SJSA1 (cell line): Measurements from ENCODE around the gene CTAGE6. TPM values are rescaled to one million over a fixed set of nuclear protein-coding genes. Genes with fewer than 3 reads are reported as not detected.
"Not testable (repeated sequence)": the region's sequence is repeated elsewhere in the genome, so short reads cannot be mapped to it uniquely, and the experiment has no call there.

Experiments used
- DNase-seq, 2 experiments: peaks; one replicate each; pipeline ENCODE4 v3.0.0-alpha.2; 2015 to 2020; ENCODE audit warnings: low spot score in 2 of 2, low read depth in 1 of 2
- H3K27ac ChIP-seq: fragments of 250-450 bp; sonication (Bioruptor Pico); 2 replicates; pipeline ENCODE4 v1.5.1; 2020; ENCODE audit warnings: mild to moderate bottlenecking, moderate library complexity
- H3K27me3 ChIP-seq: fragments of 250-450 bp; sonication (Bioruptor Pico); replicated peaks from 2 replicates; pipeline ENCODE4 v1.5.1; 2020; ENCODE audit warnings: mild to moderate bottlenecking, moderate library complexity
- H3K36me3 ChIP-seq: fragments of 250-450 bp; sonication (Bioruptor Pico); 2 replicates; pipeline ENCODE4 v1.5.1; 2020; ENCODE audit warnings: mild to moderate bottlenecking
- H3K4me1 ChIP-seq: fragments of 250-450 bp; sonication (Bioruptor Pico); replicated peaks from 2 replicates; pipeline ENCODE4 v1.6.1; 2021; ENCODE audit warnings: mild to moderate bottlenecking
- H3K4me3 ChIP-seq: fragments of 250-450 bp; sonication (Bioruptor Pico); 2 replicates; pipeline ENCODE4 v1.5.1; 2020; ENCODE audit warnings: mild to moderate bottlenecking
- H3K9me3 ChIP-seq: fragments of 250-450 bp; sonication (Bioruptor Pico); replicated peaks from 2 replicates; pipeline ENCODE4 v1.5.1; 2020; ENCODE audit warnings: mild to moderate bottlenecking
- total RNA-seq: library from RNA; depleted of rRNA; stranded (reverse); fragments of >200 nt; shearing (Covaris generic); gene quantifications from 2 replicates; pipeline ENCODE4 v1.2.3, GENCODE V29; 2014; rRNA removed

CTAGE6 gene
- total RNA-seq: not detected in 2 replicates

- not testable (repeated sequence) for H3K36me3 ChIP-seq, H3K27me3 ChIP-seq, H3K9me3 ChIP-seq, DNase-seq, H3K27ac ChIP-seq, H3K4me1 ChIP-seq, H3K4me3 ChIP-seq
Observed at GRCh38 chr7:143757596-143757995, at the start of gene CTAGE6. CTAGE6 (minus strand) TSS chr7:143757696; CDS start chr7:143757658, 38 bp downstream.

GRCh38 chr7:143806664-143807071, 49.2 kb upstream of the CTAGE6 start:
- H3K9me3 ChIP-seq, H3K27me3 ChIP-seq, H3K27ac ChIP-seq, H3K4me1 ChIP-seq, H3K36me3 ChIP-seq, H3K4me3 ChIP-seq: not testable (repeated sequence)
- peak in 1 of 2 experiments; percentile 37 for DNase-seq

- H3K27me3 ChIP-seq, H3K9me3 ChIP-seq, DNase-seq, H3K27ac ChIP-seq, H3K36me3 ChIP-seq, H3K4me1 ChIP-seq, H3K4me3 ChIP-seq: not testable (repeated sequence)
Observed at GRCh38 chr7:143797896-143798290, 40.4 kb upstream of the CTAGE6 start.

- H3K4me3 ChIP-seq, H3K36me3 ChIP-seq, H3K4me1 ChIP-seq, H3K27ac ChIP-seq, H3K27me3 ChIP-seq, H3K9me3 ChIP-seq: not testable (repeated sequence)
- peak in 1 of 2 experiments; percentile 16 for DNase-seq
Observed at GRCh38 chr7:143797119-143797895, 39.8 kb upstream of the CTAGE6 start.

GRCh38 chr7:143795653-143796052, 38.2 kb upstream of the CTAGE6 start:
- not testable (repeated sequence) for H3K4me3 ChIP-seq, DNase-seq, H3K36me3 ChIP-seq, H3K4me1 ChIP-seq, H3K9me3 ChIP-seq, H3K27me3 ChIP-seq, H3K27ac ChIP-seq

- DNase-seq: peak in 1 of 2 experiments; percentile 42
- not testable (repeated sequence) for H3K36me3 ChIP-seq, H3K9me3 ChIP-seq, H3K27me3 ChIP-seq, H3K4me1 ChIP-seq, H3K27ac ChIP-seq, H3K4me3 ChIP-seq
Observed at GRCh38 chr7:143792633-143793032, 35.1 kb upstream of the CTAGE6 start.

GRCh38 chr7:143785415-143786182, 28.1 kb upstream of the CTAGE6 start:
- H3K9me3 ChIP-seq, H3K27me3 ChIP-seq, DNase-seq, H3K36me3 ChIP-seq, H3K4me1 ChIP-seq, H3K4me3 ChIP-seq, H3K27ac ChIP-seq: not testable (repeated sequence)

- not testable (repeated sequence) for H3K4me3 ChIP-seq, H3K9me3 ChIP-seq, H3K4me1 ChIP-seq, H3K36me3 ChIP-seq, H3K27ac ChIP-seq, H3K27me3 ChIP-seq
- peak in 1 of 2 experiments; percentile 17 for DNase-seq
Observed at GRCh38 chr7:143779591-143779990, 22.1 kb upstream of the CTAGE6 start.

- not testable (repeated sequence) for H3K4me1 ChIP-seq
Observed at GRCh38 chr7:143772738-143773468, 15.4 kb upstream of the CTAGE6 start.

GRCh38 chr7:143767531-143767930, 10.0 kb upstream of the CTAGE6 start:
- DNase-seq, H3K4me1 ChIP-seq, H3K27ac ChIP-seq, H3K27me3 ChIP-seq, H3K4me3 ChIP-seq, H3K9me3 ChIP-seq, H3K36me3 ChIP-seq: not testable (repeated sequence)

More at GRCh38 chr7:143772738-143773468, 15.4 kb upstream of the CTAGE6 start:
- not testable (repeated sequence) for H3K27me3 ChIP-seq, H3K27ac ChIP-seq, H3K36me3 ChIP-seq, DNase-seq, H3K4me3 ChIP-seq, H3K9me3 ChIP-seq

- H3K9me3 ChIP-seq, H3K4me1 ChIP-seq, H3K4me3 ChIP-seq, H3K36me3 ChIP-seq, DNase-seq, H3K27me3 ChIP-seq, H3K27ac ChIP-seq: not testable (repeated sequence)
Observed at GRCh38 chr7:143765678-143766077, 8.2 kb upstream of the CTAGE6 start.

- not testable (repeated sequence) for H3K9me3 ChIP-seq, H3K27me3 ChIP-seq, H3K4me1 ChIP-seq, DNase-seq, H3K36me3 ChIP-seq, H3K4me3 ChIP-seq, H3K27ac ChIP-seq
Observed at GRCh38 chr7:143763065-143763464, 5.6 kb upstream of the CTAGE6 start.

- H3K36me3 ChIP-seq, H3K4me3 ChIP-seq, H3K27me3 ChIP-seq: not testable (repeated sequence)
Observed at GRCh38 chr7:143745340-143745739, 12.2 kb downstream of the CTAGE6 start.

More at GRCh38 chr7:143745340-143745739, 12.2 kb downstream of the CTAGE6 start:
- DNase-seq, H3K27ac ChIP-seq, H3K4me1 ChIP-seq, H3K9me3 ChIP-seq: not testable (repeated sequence)
